MM.1S (cell line): ENCODE results near the gene FAM111B.
A peak's percentile ranks its signal among the peaks of the same experiment; 100 is the strongest.
"Not testable (repeated sequence)": the region's sequence is repeated elsewhere in the genome, so short reads cannot be mapped to it uniquely, and the experiment has no call there.

Experiments
- DNase-seq: peaks from one replicate; pipeline ENCODE4 v3.0.0-alpha.2; 2015
- H2AFZ ChIP-seq: fragments of 300-600 bp; sonication (generic); 2 replicates; pipeline ENCODE4 v1.6.0; 2016; ENCODE audit warnings: antibody characterized with exemption, low read length
- H3F3A ChIP-seq: fragments of 300-600 bp; sonication (generic); 2 replicates; pipeline ENCODE4 v1.6.1; 2016; ENCODE audit warnings: mild to moderate bottlenecking, antibody characterized with exemption, low read length, moderate library complexity, mixed read lengths; ENCODE audit not compliant: insufficient read depth
- H3K27ac ChIP-seq: fragments of 300-600 bp; sonication (generic); 2 replicates; pipeline ENCODE4 v1.5.1; 2016; ENCODE audit warnings: mild to moderate bottlenecking, low read length
- H3K27me3 ChIP-seq: fragments of 300-600 bp; sonication (generic); replicated peaks from 2 replicates; pipeline ENCODE4 v1.6.0; 2016; ENCODE audit warnings: low read length; ENCODE audit not compliant: insufficient read depth
- H3K36me3 ChIP-seq: fragments of 300-600 bp; sonication (generic); replicated peaks from 2 replicates; pipeline ENCODE4 v1.6.1; 2016; ENCODE audit warnings: mild to moderate bottlenecking, low read length, mixed read lengths; ENCODE audit not compliant: insufficient read depth
- H3K4me1 ChIP-seq: fragments of 300-600 bp; sonication (generic); 2 replicates; pipeline ENCODE4 v1.6.1; 2016; ENCODE audit warnings: low read length, mixed read lengths
- H3K4me2 ChIP-seq: fragments of 300-600 bp; sonication (generic); 2 replicates; pipeline ENCODE4 v1.6.0; 2016; ENCODE audit warnings: low read depth, low read length
- H3K4me3 ChIP-seq: fragments of 300-600 bp; sonication (generic); 2 replicates; pipeline ENCODE4 v1.5.1; 2016; ENCODE audit warnings: low read length, mixed read lengths
- H3K79me2 ChIP-seq: fragments of 300-600 bp; sonication (generic); 2 replicates; pipeline ENCODE4 v1.6.1; 2016; ENCODE audit warnings: mixed run types, low read length, mixed read lengths
- H3K9ac ChIP-seq: fragments of 300-600 bp; sonication (generic); 2 replicates; pipeline ENCODE4 v1.6.1; 2016; ENCODE audit warnings: low read length, mixed read lengths
- H3K9me2 ChIP-seq: fragments of 300-600 bp; sonication (generic); replicated peaks from 2 replicates; pipeline ENCODE4 v1.6.1; 2016; ENCODE audit warnings: mild to moderate bottlenecking, low read length, mixed read lengths; ENCODE audit not compliant: insufficient read depth
- H3K9me3 ChIP-seq: fragments of 300-600 bp; sonication (generic); replicated peaks from 2 replicates; pipeline ENCODE4 v1.6.1; 2016; ENCODE audit warnings: mild to moderate bottlenecking, low read length, mixed read lengths; ENCODE audit not compliant: insufficient read depth
- H4K20me1 ChIP-seq: fragments of 300-600 bp; sonication (generic); 2 replicates; pipeline ENCODE4 v1.6.1; 2016; ENCODE audit warnings: mild to moderate bottlenecking, low read length, moderate library complexity, mixed read lengths; ENCODE audit not compliant: insufficient read depth
- EZH2 ChIP-seq: fragments of 300-600 bp; sonication (generic); optimal IDR thresholded peaks from 2 replicates; pipeline ENCODE3; 2017; ENCODE audit warnings: low read depth, mild to moderate bottlenecking, antibody characterized with exemption, low read length, mixed read lengths
- EZH2phosphoT487 ChIP-seq: fragments of 300-600 bp; sonication (generic); IDR thresholded peaks from 2 replicates; pipeline ENCODE4 v1.6.1; 2018; ENCODE audit warnings: antibody characterized with exemption, low read length
- TF ChIP-seq, protein P1 (sequence below): fragments of 300-600 bp; sonication (generic); IDR thresholded peaks from 2 replicates; pipeline ENCODE4 v1.5.1; 2016; ENCODE audit warnings: antibody characterized with exemption, low read length, mixed read lengths

FAM111B gene

DNA sequence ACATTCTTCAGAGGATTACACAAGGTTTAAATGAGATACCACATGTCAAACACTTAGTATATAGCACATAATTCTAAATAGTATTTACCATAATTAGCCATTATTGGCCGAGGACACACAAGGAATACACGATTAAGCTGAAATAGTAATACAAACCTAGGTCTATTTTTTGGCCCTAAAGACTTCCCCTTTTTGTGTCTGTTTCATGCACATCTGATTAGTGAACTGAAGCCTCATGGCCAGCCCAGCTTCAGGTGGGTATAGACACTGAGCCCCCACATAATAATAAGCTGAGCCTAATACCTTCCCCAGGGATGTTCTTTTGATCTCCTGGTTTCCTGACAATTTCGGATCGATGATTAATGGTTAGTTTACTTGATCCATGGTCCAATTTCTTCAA is 18.9 kb upstream of the FAM111B start:
- Histone ChIP-seq H3K27me3 (no peaks in the 10 kb centered on the region), H3K4me2 (no peak overlapping the region), H3K36me3 (no peaks in the 10 kb centered on the region), H2AFZ (no peak overlapping the region), H3F3A (no peaks in the 10 kb centered on the region), H3K9me3 (no peaks in the 10 kb centered on the region), H3K27ac (no peak overlapping the region), H3K4me3 (no peak overlapping the region), H3K79me2 (no peaks in the 10 kb centered on the region), H3K9ac (no peak overlapping the region), H3K4me1 (no peaks in the 10 kb centered on the region), H4K20me1 (no peaks in the 10 kb centered on the region), H3K9me2 (no peaks in the 10 kb centered on the region)
- TF ChIP-seq EZH2phosphoT487 (no peak), EZH2 (no peak)
- TF ChIP-seq, protein P1, sequence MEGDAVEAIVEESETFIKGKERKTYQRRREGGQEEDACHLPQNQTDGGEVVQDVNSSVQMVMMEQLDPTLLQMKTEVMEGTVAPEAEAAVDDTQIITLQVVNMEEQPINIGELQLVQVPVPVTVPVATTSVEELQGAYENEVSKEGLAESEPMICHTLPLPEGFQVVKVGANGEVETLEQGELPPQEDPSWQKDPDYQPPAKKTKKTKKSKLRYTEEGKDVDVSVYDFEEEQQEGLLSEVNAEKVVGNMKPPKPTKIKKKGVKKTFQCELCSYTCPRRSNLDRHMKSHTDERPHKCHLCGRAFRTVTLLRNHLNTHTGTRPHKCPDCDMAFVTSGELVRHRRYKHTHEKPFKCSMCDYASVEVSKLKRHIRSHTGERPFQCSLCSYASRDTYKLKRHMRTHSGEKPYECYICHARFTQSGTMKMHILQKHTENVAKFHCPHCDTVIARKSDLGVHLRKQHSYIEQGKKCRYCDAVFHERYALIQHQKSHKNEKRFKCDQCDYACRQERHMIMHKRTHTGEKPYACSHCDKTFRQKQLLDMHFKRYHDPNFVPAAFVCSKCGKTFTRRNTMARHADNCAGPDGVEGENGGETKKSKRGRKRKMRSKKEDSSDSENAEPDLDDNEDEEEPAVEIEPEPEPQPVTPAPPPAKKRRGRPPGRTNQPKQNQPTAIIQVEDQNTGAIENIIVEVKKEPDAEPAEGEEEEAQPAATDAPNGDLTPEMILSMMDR, result no peak
- no peak for DNase-seq

DNA sequence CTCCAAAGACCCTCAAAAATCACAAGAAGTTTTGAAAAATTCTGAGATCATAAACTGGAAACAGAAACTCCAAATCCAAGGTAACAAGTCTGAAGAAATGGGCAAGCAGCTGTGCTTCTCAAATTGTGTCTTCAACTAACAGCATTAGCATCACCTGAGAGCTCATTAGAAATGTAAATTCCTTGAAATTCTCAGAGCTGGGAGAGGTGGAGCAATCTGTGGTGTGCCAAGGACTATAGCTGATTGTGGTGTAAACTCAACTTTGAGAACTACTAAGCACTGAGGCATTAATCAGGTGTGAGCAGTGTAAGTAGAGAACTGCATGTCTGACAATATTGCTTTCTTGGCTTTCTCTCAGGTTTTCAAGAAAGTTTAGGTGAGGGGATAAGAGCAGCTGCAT is 13.5 kb upstream of the FAM111B start:
- peaks cover 11% of the 10 kb centered on the region for H3K4me1 ChIP-seq
- not testable (repeated sequence) for H3K36me3 ChIP-seq

DNA sequence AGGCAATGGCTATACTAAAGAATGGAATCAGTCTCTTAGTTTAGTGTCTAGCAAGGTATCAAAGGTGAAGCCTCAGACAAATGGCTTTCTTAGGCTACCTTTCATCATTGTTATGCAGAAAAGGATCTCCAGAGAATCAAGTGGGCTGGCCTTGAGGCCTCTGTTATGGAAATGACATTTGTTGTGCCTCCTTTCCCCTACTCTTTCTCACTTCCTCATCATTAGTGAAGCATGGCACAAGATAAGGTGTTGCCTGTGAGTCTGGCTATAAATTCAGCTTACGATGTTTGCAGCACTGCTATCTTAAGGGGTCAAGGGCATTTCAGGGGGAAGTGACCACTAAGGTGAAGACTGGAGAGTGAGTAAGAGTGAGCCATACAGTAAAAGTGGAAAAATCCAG is 11.8 kb upstream of the FAM111B start:
- H3K79me2 ChIP-seq, H3K4me3 ChIP-seq, H3K9ac ChIP-seq, H3K9me3 ChIP-seq, H3K9me2 ChIP-seq, H3K27me3 ChIP-seq, H4K20me1 ChIP-seq, H2AFZ ChIP-seq, DNase-seq, H3K36me3 ChIP-seq, H3K27ac ChIP-seq, H3K4me2 ChIP-seq: not testable (repeated sequence)
- Histone ChIP-seq H3K4me1 (peaks cover 17% of the 10 kb centered on the region), H3F3A (peaks cover 13% of the 10 kb centered on the region)

More for the DNA sequence above, 13.5 kb upstream of the FAM111B start:
- not testable (repeated sequence) for H4K20me1 ChIP-seq, H3K9me3 ChIP-seq, H3K79me2 ChIP-seq, H3K4me2 ChIP-seq, DNase-seq, H3K4me3 ChIP-seq, H3K27ac ChIP-seq, H2AFZ ChIP-seq, H3K9ac ChIP-seq, H3K27me3 ChIP-seq, H3K9me2 ChIP-seq
- H3F3A ChIP-seq, result peaks cover 13% of the 10 kb centered on the region

DNA sequence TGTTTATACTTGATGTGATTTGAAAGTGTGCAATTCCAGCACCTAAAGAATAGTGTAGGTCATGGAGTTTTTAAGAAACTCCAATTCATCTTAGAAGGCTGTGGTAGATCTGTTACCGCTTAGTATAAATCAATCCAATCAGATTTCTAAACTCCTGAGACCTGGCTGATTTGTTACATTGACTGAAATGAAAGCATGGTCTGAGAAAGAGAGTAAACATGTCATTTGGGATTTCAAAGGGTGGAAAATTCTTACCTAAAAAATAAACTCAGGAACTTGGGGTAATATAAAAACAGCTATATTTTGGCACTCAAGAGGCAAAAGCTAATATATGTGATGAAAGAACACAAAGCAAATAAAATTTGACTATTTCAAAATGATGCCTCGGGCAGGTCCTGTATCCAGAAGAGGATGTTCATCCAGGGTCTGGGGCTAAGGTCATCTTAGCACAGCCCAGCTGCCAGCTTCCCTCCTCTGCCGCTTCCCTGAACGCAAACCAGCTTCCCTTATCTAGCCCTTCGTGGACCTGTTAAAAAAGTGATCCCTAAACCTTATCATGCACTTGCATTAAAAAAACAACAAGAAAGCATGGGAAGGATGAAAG is 11.0 kb upstream of the FAM111B start:
- H3K79me2 ChIP-seq, H3K27me3 ChIP-seq, H3K9ac ChIP-seq, H2AFZ ChIP-seq, H4K20me1 ChIP-seq, H3K27ac ChIP-seq, H3K9me3 ChIP-seq, H3K4me3 ChIP-seq, H3K36me3 ChIP-seq, H3K9me2 ChIP-seq, H3K4me2 ChIP-seq, DNase-seq: not testable (repeated sequence)
- H3K4me1 ChIP-seq, result peaks cover 17% of the 10 kb centered on the region
- peaks cover 13% of the 10 kb centered on the region for H3F3A ChIP-seq

DNA sequence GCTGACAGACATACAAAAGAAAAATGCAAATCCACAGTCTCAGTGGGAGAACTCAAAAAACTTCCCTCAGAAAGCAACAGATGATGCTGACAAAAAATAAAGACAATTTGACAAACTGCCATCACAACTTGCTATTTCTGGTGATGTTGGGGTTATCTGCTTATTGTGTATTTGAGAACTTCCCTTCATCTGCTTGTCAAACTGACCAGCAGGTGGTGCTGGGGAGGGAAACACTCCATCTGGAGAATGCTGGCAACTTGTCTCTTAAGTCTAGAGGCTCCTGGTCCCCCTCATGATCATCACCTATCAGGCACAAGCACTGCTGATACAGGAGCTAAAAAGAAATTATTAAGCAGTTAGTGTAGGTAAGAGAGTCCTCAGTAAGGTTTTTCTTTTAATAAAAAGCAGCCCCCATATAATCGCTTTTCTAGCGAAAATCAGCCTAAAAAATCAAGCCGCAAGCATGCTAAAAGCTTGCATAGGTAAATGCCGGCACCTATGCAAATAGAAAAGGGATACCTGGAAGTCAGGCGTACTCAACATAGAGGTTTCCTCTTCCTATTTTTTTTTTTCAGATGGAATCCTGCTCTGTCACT is 9.8 kb upstream of the FAM111B start:
- no peak overlapping the region for H3K4me3 ChIP-seq
- H3K36me3 ChIP-seq, result no peaks in the 10 kb centered on the region
- TF ChIP-seq, protein P1, result peak; percentile 57
- no peak for TF ChIP-seq EZH2phosphoT487
- no peaks in the 10 kb centered on the region for H3K9me3 ChIP-seq
- peak overlapping the region; percentile 49 for H3K4me2 ChIP-seq
- H3K9ac ChIP-seq, result no peak overlapping the region
- peaks cover 23% of the 10 kb centered on the region for H3F3A ChIP-seq
- H2AFZ ChIP-seq, result no peak overlapping the region
- H3K79me2 ChIP-seq, result no peaks in the 10 kb centered on the region
- no peaks in the 10 kb centered on the region for H3K9me2 ChIP-seq
- peak overlapping the region; percentile 84; the same call in 1 of the 2 replicates for H3K27ac ChIP-seq
- H3K27me3 ChIP-seq, result no peaks in the 10 kb centered on the region
- H3K4me1 ChIP-seq, result peaks cover 17% of the 10 kb centered on the region
- no peaks in the 10 kb centered on the region for H4K20me1 ChIP-seq
- DNase-seq, result peak; percentile 59

DNA sequence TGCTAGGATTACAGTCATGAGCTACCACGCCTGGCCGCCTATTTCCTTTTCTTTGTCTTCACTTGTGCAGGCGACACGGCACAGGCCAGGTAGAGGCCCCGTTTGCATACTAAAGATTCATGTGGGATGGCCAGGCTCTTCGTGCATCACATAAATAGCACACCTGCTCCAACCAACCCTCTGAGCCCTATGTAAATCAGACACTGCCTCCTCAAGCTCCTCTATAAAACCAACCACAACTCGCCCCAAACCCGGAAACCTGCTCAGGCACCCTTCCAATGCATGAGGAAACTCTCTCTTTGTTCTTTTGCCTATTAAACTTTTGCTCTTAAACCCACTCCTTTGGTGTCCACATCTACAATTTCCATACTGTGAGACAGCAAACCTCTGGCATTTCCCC is 9.1 kb upstream of the FAM111B start:
- Histone ChIP-seq H3K27ac (peak overlapping the region; percentile 84), H3K4me1 (peaks cover 21% of the 10 kb centered on the region), H3F3A (peaks cover 30% of the 10 kb centered on the region), H2AFZ (0 out of 2 replicates have a peak overlapping the region, but pooled peaks have one; percentile 52), H3K4me2 (peak overlapping the region; percentile 66)
- H3K27me3 ChIP-seq, H3K9me3 ChIP-seq, H3K36me3 ChIP-seq, H3K79me2 ChIP-seq, H3K9me2 ChIP-seq, H4K20me1 ChIP-seq, H3K9ac ChIP-seq, H3K4me3 ChIP-seq: not testable (repeated sequence)
- peak; percentile 95 for DNase-seq
